HepG2 (cell line): ENCODE measurements around the gene SLC38A3. TPM values are rescaled to one million over a fixed set of nuclear protein-coding genes. Genes with fewer than 3 reads are reported as not detected.

ENCODE experiments used
- ARNTL ChIP-seq: sonication (generic); formaldehyde crosslinking; IDR thresholded peaks from 2 replicates; pipeline ENCODE4 v1.4.0; 2020; ENCODE audit warnings: mild to moderate bottlenecking, missing genetic modification reagents
- BHLHE40 ChIP-seq: IDR thresholded peaks from 2 replicates; pipeline ENCODE4 v1.6.1; 2011; ENCODE audit warnings: low read length, improper control_type of control experiment
- KLF6 ChIP-seq: IDR thresholded peaks from 2 replicates; pipeline ENCODE4 v1.8.0; 2016; ENCODE audit warnings: missing biosample characterization, missing genetic modification reagents
- MAFK ChIP-seq, 2 experiments: IDR thresholded peaks in 1 of 2; conservative IDR thresholded peaks in 1 of 2; 2 replicates each; pipeline ENCODE4 v1.6.1; 2011; ENCODE audit warnings: improper control_type of control experiment in 2 of 2, low read length in 2 of 2
- NFYB ChIP-seq: sonication (generic); formaldehyde crosslinking; IDR thresholded peaks from 2 replicates; pipeline ENCODE4 v1.4.0; 2020; ENCODE audit warnings: missing genetic modification reagents
- PRPF4 ChIP-seq: fragments of 200-400 bp; formaldehyde crosslinking; IDR thresholded peaks from 2 replicates; pipeline ENCODE4 v1.6.1; 2016; ENCODE audit warnings: low read length, low read depth; ENCODE audit not compliant: poor library complexity, severe bottlenecking
- ZNF484 ChIP-seq: sonication (generic); formaldehyde crosslinking; IDR thresholded peaks from 2 replicates; pipeline ENCODE4 v1.5.1; 2020; ENCODE audit warnings: mild to moderate bottlenecking, low read depth, missing genetic modification reagents, borderline replicate concordance
- ZNF776 ChIP-seq: sonication (generic); formaldehyde crosslinking; IDR thresholded peaks from 2 replicates; pipeline ENCODE4 v1.4.0; 2020; ENCODE audit warnings: mild to moderate bottlenecking, missing genetic modification reagents
- ZNF816 ChIP-seq: sonication (generic); formaldehyde crosslinking; IDR thresholded peaks from 2 replicates; pipeline ENCODE4 v1.8.0; 2022; ENCODE audit warnings: missing genetic modification reagents, mild to moderate bottlenecking, borderline replicate concordance
- ZNF891 ChIP-seq: sonication (generic); formaldehyde crosslinking; IDR thresholded peaks from 2 replicates; pipeline ENCODE4 v1.5.0; 2020; ENCODE audit warnings: mild to moderate bottlenecking, missing genetic modification reagents
- polyA plus RNA-seq, 8 experiments: library from polyadenylated mRNA; depleted of rRNA in 3 of 8; stranded (reverse) in 7 of 8; unstranded in 1 of 8; fragments of >200 nt; fragmentation: Illumina TruSeq in 4 of 8; extraction: Trizol in 4 of 8; gene quantifications; 2 replicates each; pipeline versions ENCODE4 v1.2.1 to v1.2.3, GENCODE V29; 2011 to 2016; ENCODE audit warnings: low read depth in 4 of 8, missing spikeins in 1 of 8, mixed read lengths in 1 of 8; ENCODE audit not compliant: insufficient read depth in 1 of 8
- total RNA-seq, 5 experiments: library from RNA; depleted of rRNA; stranded (reverse); fragments of >200 nt; fragmentation: Illumina TruSeq; extraction: Trizol; gene quantifications; 2 replicates each; pipeline ENCODE4 v1.2.3, GENCODE V29; 2016; ENCODE audit warnings: low read depth in 1 of 5
- TF ChIP-seq, protein P1 (sequence below): sonication (generic); formaldehyde crosslinking; IDR thresholded peaks from 2 replicates; pipeline ENCODE4 v1.4.0; 2020; ENCODE audit warnings: missing genetic modification reagents
- TF ChIP-seq, protein P2 (sequence below): sonication (generic); formaldehyde crosslinking; IDR thresholded peaks from 2 replicates; pipeline ENCODE4 v1.4.0; 2020; ENCODE audit warnings: missing genetic modification reagents, borderline replicate concordance
- TF ChIP-seq, protein P3 (sequence below): sonication (generic); formaldehyde crosslinking; IDR thresholded peaks from 2 replicates; pipeline ENCODE4 v1.4.0; 2020; ENCODE audit warnings: low read depth, missing genetic modification reagents
- TF ChIP-seq, protein P4 (sequence below): sonication (generic); formaldehyde crosslinking; IDR thresholded peaks from 2 replicates; pipeline ENCODE4 v1.4.0; 2020; ENCODE audit warnings: mild to moderate bottlenecking, missing genetic modification reagents
- TF ChIP-seq, protein P5 (sequence below): sonication (generic); formaldehyde crosslinking; IDR thresholded peaks from 2 replicates; pipeline ENCODE4 v1.4.0; 2020; ENCODE audit warnings: missing genetic modification reagents, low read depth, mild to moderate bottlenecking, borderline replicate concordance

The SLC38A3 gene
- total and polyA plus RNA-seq, 2 of the 13 experiments (the other 11 are each of a cell fraction or from before 2014, with no cell fraction given) = 29.8 to 164 TPM

DNA sequence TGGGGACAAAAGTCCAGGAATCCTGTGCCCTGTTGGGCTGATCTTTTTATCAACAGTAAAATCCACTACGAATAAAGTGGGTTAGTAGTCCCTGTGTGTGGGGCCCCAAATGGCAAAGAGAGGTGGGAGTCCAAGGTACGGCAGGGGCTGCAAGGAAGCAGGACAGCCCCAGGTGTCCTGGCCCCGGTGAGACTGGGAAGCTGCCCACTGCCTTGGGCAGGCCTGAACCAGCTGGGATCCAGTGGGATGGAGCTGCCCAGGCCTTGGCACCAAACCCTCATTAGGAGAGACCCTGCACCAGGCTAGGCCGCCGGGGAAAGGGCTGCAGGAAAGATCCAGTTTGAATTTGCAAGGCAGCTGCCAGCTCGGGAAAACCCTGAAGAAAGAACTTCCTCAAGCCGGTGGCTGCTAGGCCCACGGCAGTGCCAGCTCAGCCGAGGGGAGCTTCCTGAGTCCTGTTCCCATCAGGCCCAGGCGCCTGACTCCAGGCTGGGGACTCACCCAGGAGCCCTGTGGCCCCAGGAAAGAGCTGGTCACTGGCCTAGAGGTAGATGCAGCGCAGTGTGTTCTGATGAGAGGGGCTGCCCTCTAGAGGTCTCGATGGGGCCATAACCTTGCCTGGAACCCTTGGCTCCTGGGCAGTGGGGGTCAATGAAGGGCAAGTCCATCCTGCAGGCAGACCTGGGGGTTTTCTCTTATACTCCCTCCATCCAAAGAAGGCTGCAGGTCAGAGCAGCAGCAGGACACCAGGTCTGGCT lies 16.5 kb downstream of the SLC38A3 start (continued):
- TF ChIP-seq, protein P1, sequence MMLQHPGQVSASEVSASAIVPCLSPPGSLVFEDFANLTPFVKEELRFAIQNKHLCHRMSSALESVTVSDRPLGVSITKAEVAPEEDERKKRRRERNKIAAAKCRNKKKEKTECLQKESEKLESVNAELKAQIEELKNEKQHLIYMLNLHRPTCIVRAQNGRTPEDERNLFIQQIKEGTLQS = 0 out of 2 replicates have a peak, but pooled peaks have one; percentile 14
- TF ChIP-seq, protein P2, sequence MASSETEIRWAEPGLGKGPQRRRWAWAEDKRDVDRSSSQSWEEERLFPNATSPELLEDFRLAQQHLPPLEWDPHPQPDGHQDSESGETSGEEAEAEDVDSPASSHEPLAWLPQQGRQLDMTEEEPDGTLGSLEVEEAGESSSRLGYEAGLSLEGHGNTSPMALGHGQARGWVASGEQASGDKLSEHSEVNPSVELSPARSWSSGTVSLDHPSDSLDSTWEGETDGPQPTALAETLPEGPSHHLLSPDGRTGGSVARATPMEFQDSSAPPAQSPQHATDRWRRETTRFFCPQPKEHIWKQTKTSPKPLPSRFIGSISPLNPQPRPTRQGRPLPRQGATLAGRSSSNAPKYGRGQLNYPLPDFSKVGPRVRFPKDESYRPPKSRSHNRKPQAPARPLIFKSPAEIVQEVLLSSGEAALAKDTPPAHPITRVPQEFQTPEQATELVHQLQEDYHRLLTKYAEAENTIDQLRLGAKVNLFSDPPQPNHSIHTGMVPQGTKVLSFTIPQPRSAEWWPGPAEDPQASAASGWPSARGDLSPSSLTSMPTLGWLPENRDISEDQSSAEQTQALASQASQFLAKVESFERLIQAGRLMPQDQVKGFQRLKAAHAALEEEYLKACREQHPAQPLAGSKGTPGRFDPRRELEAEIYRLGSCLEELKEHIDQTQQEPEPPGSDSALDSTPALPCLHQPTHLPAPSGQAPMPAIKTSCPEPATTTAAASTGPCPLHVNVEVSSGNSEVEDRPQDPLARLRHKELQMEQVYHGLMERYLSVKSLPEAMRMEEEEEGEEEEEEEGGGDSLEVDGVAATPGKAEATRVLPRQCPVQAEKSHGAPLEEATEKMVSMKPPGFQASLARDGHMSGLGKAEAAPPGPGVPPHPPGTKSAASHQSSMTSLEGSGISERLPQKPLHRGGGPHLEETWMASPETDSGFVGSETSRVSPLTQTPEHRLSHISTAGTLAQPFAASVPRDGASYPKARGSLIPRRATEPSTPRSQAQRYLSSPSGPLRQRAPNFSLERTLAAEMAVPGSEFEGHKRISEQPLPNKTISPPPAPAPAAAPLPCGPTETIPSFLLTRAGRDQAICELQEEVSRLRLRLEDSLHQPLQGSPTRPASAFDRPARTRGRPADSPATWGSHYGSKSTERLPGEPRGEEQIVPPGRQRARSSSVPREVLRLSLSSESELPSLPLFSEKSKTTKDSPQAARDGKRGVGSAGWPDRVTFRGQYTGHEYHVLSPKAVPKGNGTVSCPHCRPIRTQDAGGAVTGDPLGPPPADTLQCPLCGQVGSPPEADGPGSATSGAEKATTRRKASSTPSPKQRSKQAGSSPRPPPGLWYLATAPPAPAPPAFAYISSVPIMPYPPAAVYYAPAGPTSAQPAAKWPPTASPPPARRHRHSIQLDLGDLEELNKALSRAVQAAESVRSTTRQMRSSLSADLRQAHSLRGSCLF (CRISPR knock-in tag) = no peak
- TF ChIP-seq ZNF484 (no peak), KLF6 (CRISPR knock-in tag) (peak; percentile 47; the same call in 1 of the 2 replicates), NFYB (0 out of 2 replicates have a peak, but pooled peaks have one; percentile 17), ARNTL (0 out of 2 replicates have a peak, but pooled peaks have one; percentile 9), MAFK (conservative IDR thresholded peaks at IDR 0.05 in 1 of 2, IDR thresholded peaks at IDR 0.05 in 1 of 2; ENCODE audit: low read length in 2 of 2) (no peak), ZNF816 (CRISPR knock-in tag) (no peak), ZNF891 (CRISPR knock-in tag) (peak; percentile 58), PRPF4 (no peak), ZNF776 (CRISPR knock-in tag) (0 out of 2 replicates have a peak, but pooled peaks have one; percentile 49), BHLHE40 (no peak)
- TF ChIP-seq, protein P3, sequence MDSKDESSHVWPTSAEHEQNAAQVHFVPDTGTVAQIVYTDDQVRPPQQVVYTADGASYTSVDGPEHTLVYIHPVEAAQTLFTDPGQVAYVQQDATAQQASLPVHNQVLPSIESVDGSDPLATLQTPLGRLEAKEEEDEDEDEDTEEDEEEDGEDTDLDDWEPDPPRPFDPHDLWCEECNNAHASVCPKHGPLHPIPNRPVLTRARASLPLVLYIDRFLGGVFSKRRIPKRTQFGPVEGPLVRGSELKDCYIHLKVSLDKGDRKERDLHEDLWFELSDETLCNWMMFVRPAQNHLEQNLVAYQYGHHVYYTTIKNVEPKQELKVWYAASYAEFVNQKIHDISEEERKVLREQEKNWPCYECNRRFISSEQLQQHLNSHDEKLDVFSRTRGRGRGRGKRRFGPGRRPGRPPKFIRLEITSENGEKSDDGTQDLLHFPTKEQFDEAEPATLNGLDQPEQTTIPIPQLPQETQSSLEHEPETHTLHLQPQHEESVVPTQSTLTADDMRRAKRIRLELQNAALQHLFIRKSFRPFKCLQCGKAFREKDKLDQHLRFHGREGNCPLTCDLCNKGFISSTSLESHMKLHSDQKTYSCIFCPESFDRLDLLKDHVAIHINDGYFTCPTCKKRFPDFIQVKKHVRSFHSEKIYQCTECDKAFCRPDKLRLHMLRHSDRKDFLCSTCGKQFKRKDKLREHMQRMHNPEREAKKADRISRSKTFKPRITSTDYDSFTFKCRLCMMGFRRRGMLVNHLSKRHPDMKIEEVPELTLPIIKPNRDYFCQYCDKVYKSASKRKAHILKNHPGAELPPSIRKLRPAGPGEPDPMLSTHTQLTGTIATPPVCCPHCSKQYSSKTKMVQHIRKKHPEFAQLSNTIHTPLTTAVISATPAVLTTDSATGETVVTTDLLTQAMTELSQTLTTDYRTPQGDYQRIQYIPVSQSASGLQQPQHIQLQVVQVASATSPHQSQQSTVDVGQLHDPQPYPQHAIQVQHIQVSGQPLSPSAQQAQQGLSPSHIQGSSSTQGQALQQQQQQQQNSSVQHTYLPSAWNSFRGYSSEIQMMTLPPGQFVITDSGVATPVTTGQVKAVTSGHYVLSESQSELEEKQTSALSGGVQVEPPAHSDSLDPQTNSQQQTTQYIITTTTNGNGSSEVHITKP (CRISPR knock-in tag) = peak; percentile 75; the same call in 1 of the 2 replicates
- TF ChIP-seq, protein P4, sequence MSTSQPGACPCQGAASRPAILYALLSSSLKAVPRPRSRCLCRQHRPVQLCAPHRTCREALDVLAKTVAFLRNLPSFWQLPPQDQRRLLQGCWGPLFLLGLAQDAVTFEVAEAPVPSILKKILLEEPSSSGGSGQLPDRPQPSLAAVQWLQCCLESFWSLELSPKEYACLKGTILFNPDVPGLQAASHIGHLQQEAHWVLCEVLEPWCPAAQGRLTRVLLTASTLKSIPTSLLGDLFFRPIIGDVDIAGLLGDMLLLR = no peak
- TF ChIP-seq, protein P5, sequence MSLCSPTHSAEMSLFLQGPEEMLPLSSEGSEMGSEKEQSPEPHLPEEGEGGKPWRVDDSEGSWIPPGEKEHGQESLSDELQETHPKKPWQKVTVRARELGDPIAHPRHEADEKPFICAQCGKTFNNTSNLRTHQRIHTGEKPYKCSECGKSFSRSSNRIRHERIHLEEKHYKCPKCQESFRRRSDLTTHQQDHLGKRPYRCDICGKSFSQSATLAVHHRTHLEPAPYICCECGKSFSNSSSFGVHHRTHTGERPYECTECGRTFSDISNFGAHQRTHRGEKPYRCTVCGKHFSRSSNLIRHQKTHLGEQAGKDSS (CRISPR knock-in tag) = peak; percentile 22; the same call in 1 of the 2 replicates
